ENCODE data around the gene CTPS2. TPM values are rescaled to one million over a fixed set of nuclear protein-coding genes. Genes with fewer than 3 reads are reported as not detected.

The CTPS2 gene
- polyA plus RNA-seq, 1 donor, result 43.4 TPM

Other genes starting within 250 kb of the CTPS2 start
- gene S100G, start 62.5 kb downstream of the CTPS2 start, polyA plus RNA-seq, result 18.2 TPM
- gene SYAP1, start 6.9 kb upstream of the CTPS2 start, polyA plus RNA-seq, result 31.3 TPM
- gene TXLNG, start 73.8 kb upstream of the CTPS2 start, polyA plus RNA-seq, result 17.0 TPM
- gene RBBP7, start 157.7 kb upstream of the CTPS2 start, polyA plus RNA-seq, result 132 TPM
- gene REPS2, start 234.0 kb upstream of the CTPS2 start, polyA plus RNA-seq, result 3.7 TPM